Chondrocyte (in vitro differentiated cells): ENCODE results near the gene PRR5L. TPM values are rescaled to one million over a fixed set of nuclear protein-coding genes. Genes with fewer than 3 reads are reported as not detected.

Source experiments
- DNase-seq: peaks from one replicate; pipeline ENCODE4 v3.0.0; 2021; ENCODE audit warnings: mixed read lengths, low spot score
- H3K27ac Mint-ChIP-seq: one replicate; pipeline ENCODE4 v1.8.0; 2021; ENCODE audit warnings: mild to moderate bottlenecking, moderate library complexity, mixed read lengths; ENCODE audit not compliant: unreplicated experiment
- H3K27me3 Mint-ChIP-seq: 2 replicates; pipeline ENCODE4 v1.8.0; 2021; ENCODE audit warnings: low read depth, mixed read lengths
- H3K36me3 Mint-ChIP-seq: 2 replicates; pipeline ENCODE4 v1.8.0; 2021; ENCODE audit warnings: low read depth, mixed read lengths
- H3K4me1 Mint-ChIP-seq: 2 replicates; pipeline ENCODE4 v1.8.0; 2021; ENCODE audit warnings: low read depth, mild to moderate bottlenecking, mixed read lengths
- H3K4me3 Mint-ChIP-seq: one replicate; pipeline ENCODE4 v1.8.0; 2021; ENCODE audit warnings: mild to moderate bottlenecking, moderate library complexity, mixed read lengths; ENCODE audit not compliant: unreplicated experiment
- H3K9me3 Mint-ChIP-seq: 2 replicates; pipeline ENCODE4 v1.8.0; 2021; ENCODE audit warnings: low read depth, mixed read lengths
- CTCF ChIP-seq: fragments of 200-600 bp; sonication (generic); IDR thresholded peaks from 2 replicates; pipeline ENCODE4 v1.5.0; 2021; ENCODE audit warnings: antibody characterized with exemption, mild to moderate bottlenecking, moderate library complexity
- total RNA-seq: library from RNA; stranded (reverse); gene quantifications from 3 replicates; pipeline ENCODE4 v1.2.1, GENCODE V29; 2021

The PRR5L gene
- total RNA-seq, 1 donor from 2014 or later = 50.7 TPM

GRCh38 chr11:36376888-36377758 is 81.0 kb downstream of the PRR5L start:
- Mint-ChIP-seq H3K36me3 (peaks cover 9% of the 10 kb centered on the region), H3K9me3 (no peaks in the 10 kb centered on the region), H3K4me3 (peak overlapping the region; percentile 94), H3K4me1 (peaks cover 62% of the 10 kb centered on the region), H3K27me3 (no peaks in the 10 kb centered on the region), H3K27ac (peak overlapping the region; percentile 88)
- TF ChIP-seq CTCF = peak; percentile 89
- DNase-seq = no peak

- no peak for TF ChIP-seq CTCF
- DNase-seq = no peak
- Mint-ChIP-seq H3K4me3 (peak overlapping the region; percentile 94), H3K36me3 (peaks cover 11% of the 10 kb centered on the region), H3K27ac (peak overlapping the region; percentile 75), H3K4me1 (peaks cover 62% of the 10 kb centered on the region), H3K27me3 (no peaks in the 10 kb centered on the region), H3K9me3 (no peaks in the 10 kb centered on the region)
Measured at GRCh38 chr11:36377759-36378564, 81.9 kb downstream of the PRR5L start.

GRCh38 chr11:36379653-36380052 is 83.6 kb downstream of the PRR5L start:
- no peak for DNase-seq
- Mint-ChIP-seq H3K4me1 (peaks cover 68% of the 10 kb centered on the region), H3K4me3 (peak overlapping the region; percentile 94), H3K9me3 (no peaks in the 10 kb centered on the region), H3K36me3 (peaks cover 11% of the 10 kb centered on the region), H3K27me3 (no peaks in the 10 kb centered on the region), H3K27ac (peak overlapping the region; percentile 53)
- TF ChIP-seq CTCF = no peak

- peaks cover 73% of the 10 kb centered on the region for H3K4me1 Mint-ChIP-seq
- no peak for DNase-seq
- H3K27ac Mint-ChIP-seq = no peak overlapping the region
- no peaks in the 10 kb centered on the region for H3K27me3 Mint-ChIP-seq
- peaks cover 13% of the 10 kb centered on the region for H3K36me3 Mint-ChIP-seq
- no peak for TF ChIP-seq CTCF
- no peak overlapping the region for H3K4me3 Mint-ChIP-seq
- H3K9me3 Mint-ChIP-seq = no peaks in the 10 kb centered on the region
Measured at GRCh38 chr11:36380296-36381014, 84.4 kb downstream of the PRR5L start.

GRCh38 chr11:36381015-36381360 is 84.9 kb downstream of the PRR5L start:
- H3K27ac Mint-ChIP-seq = no peak overlapping the region
- no peak for DNase-seq
- no peaks in the 10 kb centered on the region for H3K9me3 Mint-ChIP-seq
- H3K27me3 Mint-ChIP-seq = no peaks in the 10 kb centered on the region
- TF ChIP-seq CTCF = no peak
- peaks cover 13% of the 10 kb centered on the region for H3K36me3 Mint-ChIP-seq
- H3K4me1 Mint-ChIP-seq = peaks cover 72% of the 10 kb centered on the region
- H3K4me3 Mint-ChIP-seq = no peak overlapping the region
